SK-N-MC (cell line): ENCODE results near the gene TRANK1.
"Not testable (repeated sequence)": the region's sequence is repeated elsewhere in the genome, so short reads cannot be mapped to it uniquely, and the experiment has no call there.

Experiments used
- DNase-seq: peaks from one replicate; pipeline ENCODE4 v3.0.0-alpha.2; 2011; ENCODE audit warnings: low read depth, low spot score
- H3K27ac ChIP-seq: fragments of 200-600 bp; sonication (generic); 2 replicates; pipeline ENCODE4 v1.5.1; 2016; ENCODE audit warnings: mixed run types
- H3K36me3 ChIP-seq: fragments of 200-600 bp; sonication (generic); 2 replicates; pipeline ENCODE4 v1.6.1; 2017; ENCODE audit warnings: antibody characterized with exemption, low read length, mixed read lengths; ENCODE audit not compliant: insufficient read depth
- H3K4me3 ChIP-seq: fragments of 200-600 bp; sonication (generic); 2 replicates; pipeline ENCODE4 v1.5.1; 2016
- H3K9ac ChIP-seq: fragments of 200-600 bp; sonication (generic); 2 replicates; pipeline ENCODE4 v1.8.0; 2017; ENCODE audit warnings: mixed run types, mixed read lengths; ENCODE audit not compliant: insufficient read length
- H3K9me3 ChIP-seq: fragments of 200-600 bp; sonication (generic); 2 replicates; pipeline ENCODE4 v1.6.1; 2017; ENCODE audit warnings: low read depth, mild to moderate bottlenecking, antibody characterized with exemption, low read length, moderate library complexity, mixed read lengths
- EZH2 ChIP-seq: fragments of 200-600 bp; sonication (generic); IDR thresholded peaks from one replicate; pipeline ENCODE4 v1.6.1; 2017; ENCODE audit warnings: antibody characterized with exemption
- FOXP2 ChIP-seq: optimal IDR thresholded peaks from 2 replicates; pipeline ENCODE3; 2011; ENCODE audit warnings: mild to moderate bottlenecking, moderate library complexity; ENCODE audit not compliant: insufficient read depth; ENCODE audit errors: extremely low read length, control extremely low read depth
- POLR2AphosphoS5 ChIP-seq: IDR thresholded peaks from 2 replicates; pipeline ENCODE4 v1.6.1; 2012; ENCODE audit warnings: mild to moderate bottlenecking, low read depth, low read length, borderline replicate concordance

TRANK1 gene

GRCh38 chr3:36964331-36964730, 19.5 kb upstream of the TRANK1 start:
- no peak overlapping the region for H3K9ac ChIP-seq

GRCh38 chr3:36963008-36963407, 18.2 kb upstream of the TRANK1 start:
- not testable (repeated sequence) for H3K9me3 ChIP-seq, DNase-seq, H3K4me3 ChIP-seq, H3K27ac ChIP-seq, H3K36me3 ChIP-seq, H3K9ac ChIP-seq

More at GRCh38 chr3:36964331-36964730, 19.5 kb upstream of the TRANK1 start:
- H3K9me3 ChIP-seq, result no peaks in the 10 kb centered on the region
- DNase-seq, result no peak
- TF ChIP-seq FOXP2 (no peak), EZH2 (no peak), POLR2AphosphoS5 (no peak)
- H3K4me3 ChIP-seq, result no peak overlapping the region
- H3K27ac ChIP-seq, result no peak overlapping the region
- no peaks in the 10 kb centered on the region for H3K36me3 ChIP-seq

- Histone ChIP-seq H3K9ac (no peak overlapping the region), H3K9me3 (no peaks in the 10 kb centered on the region), H3K4me3 (no peak overlapping the region), H3K36me3 (no peaks in the 10 kb centered on the region), H3K27ac (no peak overlapping the region)
- no peak for DNase-seq
- no peak for TF ChIP-seq POLR2AphosphoS5
- TF ChIP-seq EZH2, result no peak
These were observed 15.6 kb upstream of the TRANK1 start for GRCh38 chr3:36960502-36960901.

- Histone ChIP-seq H3K4me3 (no peak overlapping the region), H3K9me3 (no peaks in the 10 kb centered on the region), H3K27ac (no peak overlapping the region), H3K9ac (no peak overlapping the region), H3K36me3 (no peaks in the 10 kb centered on the region)
- TF ChIP-seq EZH2, result no peak
- no peak for TF ChIP-seq POLR2AphosphoS5
- TF ChIP-seq FOXP2, result no peak
- no peak for DNase-seq
These were observed 15.0 kb upstream of the TRANK1 start for GRCh38 chr3:36959821-36960220.

GRCh38 chr3:36957862-36958686, 13.2 kb upstream of the TRANK1 start:
- Histone ChIP-seq H3K4me3 (no peak overlapping the region), H3K27ac (no peak overlapping the region), H3K9me3 (no peaks in the 10 kb centered on the region), H3K9ac (no peak overlapping the region), H3K36me3 (no peaks in the 10 kb centered on the region)
- no peak for DNase-seq
- TF ChIP-seq EZH2 (no peak), FOXP2 (no peak), POLR2AphosphoS5 (no peak)

- no peak for TF ChIP-seq FOXP2
- no peak for TF ChIP-seq EZH2
- no peak for DNase-seq
- no peaks in the 10 kb centered on the region for H3K36me3 ChIP-seq
- no peaks in the 10 kb centered on the region for H3K9me3 ChIP-seq
- no peak overlapping the region for H3K27ac ChIP-seq
- H3K4me3 ChIP-seq, result no peak overlapping the region
- H3K9ac ChIP-seq, result no peak overlapping the region
These were observed 12.2 kb upstream of the TRANK1 start for GRCh38 chr3:36957063-36957462.

GRCh38 chr3:36956155-36956554, 11.3 kb upstream of the TRANK1 start:
- no peak for DNase-seq
- TF ChIP-seq EZH2 (no peak), FOXP2 (no peak), POLR2AphosphoS5 (no peak)

GRCh38 chr3:36954452-36955134, 9.7 kb upstream of the TRANK1 start:
- H3K9ac ChIP-seq, result no peak overlapping the region
- TF ChIP-seq EZH2 (no peak), POLR2AphosphoS5 (no peak), FOXP2 (no peak)
- H3K36me3 ChIP-seq, result no peaks in the 10 kb centered on the region
- H3K4me3 ChIP-seq, result no peak overlapping the region
- DNase-seq, result no peak
- H3K9me3 ChIP-seq, result no peaks in the 10 kb centered on the region
- no peak overlapping the region for H3K27ac ChIP-seq

More at GRCh38 chr3:36956155-36956554, 11.3 kb upstream of the TRANK1 start:
- no peak overlapping the region for H3K27ac ChIP-seq
- no peaks in the 10 kb centered on the region for H3K36me3 ChIP-seq
- H3K9ac ChIP-seq, result no peak overlapping the region
- no peak overlapping the region for H3K4me3 ChIP-seq
- no peaks in the 10 kb centered on the region for H3K9me3 ChIP-seq

- not testable (repeated sequence) for DNase-seq, H3K9me3 ChIP-seq, H3K9ac ChIP-seq, H3K36me3 ChIP-seq, H3K27ac ChIP-seq, H3K4me3 ChIP-seq
These were observed 3.0 kb upstream of the TRANK1 start for GRCh38 chr3:36947814-36948213.
